Stimulated activated CD4-positive, alpha-beta T cell treated with anti-CD3 and anti-CD28 coated beads, Interleukin-1b, Interleukin-23, amount 100 ng/mL, for 1 hour (primary cell): ENCODE measurements around the gene TLE3.

Experiments
- DNase-seq, 2 donors: peaks; one replicate each; pipeline ENCODE4 v3.0.0-alpha.2; 2020; ENCODE audit warnings: low read depth in 2 of 2

TLE3 gene

GRCh38 chr15:70084461-70084860 lies 13.3 kb downstream of the TLE3 start:
- no peak for DNase-seq

GRCh38 chr15:70083946-70084345 lies 13.8 kb downstream of the TLE3 start:
- no peak for DNase-seq

GRCh38 chr15:70083418-70083817 lies 14.3 kb downstream of the TLE3 start:
- no peak for DNase-seq

GRCh38 chr15:70082281-70082900 lies 15.3 kb downstream of the TLE3 start:
- DNase-seq, result no peak

GRCh38 chr15:70081612-70082011 lies 16.1 kb downstream of the TLE3 start:
- no peak for DNase-seq

- DNase-seq, result no peak
Measured at GRCh38 chr15:70080347-70080746, 17.4 kb downstream of the TLE3 start.

- DNase-seq, result no peak
Measured at GRCh38 chr15:70079888-70080287, 17.8 kb downstream of the TLE3 start.

GRCh38 chr15:70078578-70079417 lies 18.9 kb downstream of the TLE3 start:
- no peak for DNase-seq

- no peak for DNase-seq
Measured at GRCh38 chr15:70077188-70078147, 20.2 kb downstream of the TLE3 start.

- DNase-seq, result no peak
Measured at GRCh38 chr15:70074380-70074779, 23.3 kb downstream of the TLE3 start.

- no peak for DNase-seq
Measured at GRCh38 chr15:70072479-70072878, 25.2 kb downstream of the TLE3 start.

- DNase-seq, result no peak
Measured at GRCh38 chr15:70071799-70072198, 25.9 kb downstream of the TLE3 start.

GRCh38 chr15:70069716-70070115 lies 28.0 kb downstream of the TLE3 start:
- no peak for DNase-seq

GRCh38 chr15:70068783-70069565 lies 28.7 kb downstream of the TLE3 start:
- no peak for DNase-seq

GRCh38 chr15:70067681-70068080 lies 30.0 kb downstream of the TLE3 start:
- no peak for DNase-seq

- DNase-seq, result no peak
Measured at GRCh38 chr15:70067011-70067410, 30.7 kb downstream of the TLE3 start.

- no peak for DNase-seq
Measured at GRCh38 chr15:70066447-70066846, 31.3 kb downstream of the TLE3 start.

- no peak for DNase-seq
Measured at GRCh38 chr15:70066004-70066403, 31.7 kb downstream of the TLE3 start.

GRCh38 chr15:70065006-70065722 lies 32.6 kb downstream of the TLE3 start:
- no peak for DNase-seq

- DNase-seq, result no peak
Measured at GRCh38 chr15:70064441-70064840, 33.3 kb downstream of the TLE3 start.

- no peak for DNase-seq
Measured at GRCh38 chr15:70063980-70064379, 33.7 kb downstream of the TLE3 start.
